ENCODE results near the gene SDR9C7.
"Not testable (repeated sequence)": the region's sequence is repeated elsewhere in the genome, so short reads cannot be mapped to it uniquely, and the experiment has no call there.

Gene SDR9C7

DNA sequence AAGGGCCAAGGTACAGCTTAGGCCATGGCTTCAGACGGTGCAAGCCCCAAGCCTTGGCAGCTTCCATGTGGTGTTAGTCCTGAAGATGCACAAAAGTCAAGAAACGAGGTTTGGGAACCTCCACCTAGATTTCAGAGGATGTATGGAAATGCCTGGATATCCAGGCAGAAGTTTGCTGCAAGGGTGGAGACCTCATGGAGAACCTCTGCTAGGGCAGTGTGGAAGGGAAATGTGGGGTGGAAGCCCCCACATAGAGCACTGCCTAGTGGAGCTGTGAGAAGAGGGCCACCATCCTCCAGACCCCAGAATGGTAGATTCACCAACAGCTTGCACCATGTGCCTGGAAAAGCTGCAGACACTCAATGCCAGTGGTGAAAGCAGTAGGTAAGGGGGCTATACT is 24.8 kb downstream of the SDR9C7 start:
- DNase-seq = not testable (repeated sequence)

DNA sequence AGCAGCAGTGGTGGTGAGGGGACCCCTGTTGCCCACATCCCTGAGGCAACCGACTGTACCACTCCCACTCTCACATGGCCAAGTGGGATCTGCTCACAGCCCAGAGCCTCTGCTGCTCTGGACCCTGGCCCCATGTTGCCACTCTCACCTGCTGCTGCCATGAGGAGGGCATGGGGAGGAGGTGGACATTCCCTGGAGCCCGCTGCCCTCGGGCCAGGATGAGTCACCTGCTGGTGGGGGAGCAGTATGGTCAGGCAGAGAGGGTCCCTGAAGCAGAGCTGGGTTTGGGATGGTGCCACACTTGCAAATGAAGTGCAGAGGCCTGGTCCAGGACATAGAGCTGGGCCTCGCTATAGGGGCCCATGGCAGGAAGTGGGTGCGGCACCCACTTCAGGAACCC is 26.1 kb downstream of the SDR9C7 start:
- no peak for DNase-seq

DNA sequence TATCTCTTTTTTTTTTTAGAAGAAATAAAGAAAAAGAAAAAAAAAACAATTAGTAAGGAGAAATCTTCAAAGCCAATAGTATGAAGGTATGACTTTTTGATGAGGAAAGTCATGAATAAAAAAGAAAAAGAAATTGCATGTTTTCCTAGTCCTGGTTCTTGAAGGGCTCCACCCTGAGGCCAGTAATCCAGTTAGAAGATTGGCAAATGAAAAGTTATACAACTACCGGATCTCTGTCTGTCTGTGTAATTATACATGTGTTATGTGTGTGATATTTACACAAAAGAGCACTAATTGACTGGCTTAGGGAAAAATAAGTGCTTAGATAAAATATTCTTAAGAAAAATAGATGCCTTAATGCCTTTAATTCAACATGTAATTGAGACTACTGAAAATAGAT is 28.4 kb downstream of the SDR9C7 start:
- no peak for DNase-seq

DNA sequence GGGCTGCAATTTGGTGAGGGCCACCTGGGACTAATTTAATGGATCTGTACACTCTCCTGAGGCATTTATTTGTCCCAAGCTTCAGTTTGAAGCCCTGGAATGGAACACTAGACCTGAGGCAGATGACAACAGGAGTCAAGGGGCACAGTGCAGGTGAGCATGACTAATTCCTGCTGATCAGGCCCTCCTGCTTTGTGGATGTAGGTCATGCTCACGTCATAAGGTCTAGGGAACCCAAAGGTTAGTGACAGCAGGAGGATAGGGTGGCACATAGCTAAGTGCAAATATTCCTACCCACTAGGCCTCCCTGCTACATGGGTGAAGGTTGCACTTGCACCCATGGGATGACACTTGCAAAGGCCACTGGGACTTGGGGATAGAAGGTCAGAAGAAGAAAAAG is 30.8 kb downstream of the SDR9C7 start:
- no peak for DNase-seq

DNA sequence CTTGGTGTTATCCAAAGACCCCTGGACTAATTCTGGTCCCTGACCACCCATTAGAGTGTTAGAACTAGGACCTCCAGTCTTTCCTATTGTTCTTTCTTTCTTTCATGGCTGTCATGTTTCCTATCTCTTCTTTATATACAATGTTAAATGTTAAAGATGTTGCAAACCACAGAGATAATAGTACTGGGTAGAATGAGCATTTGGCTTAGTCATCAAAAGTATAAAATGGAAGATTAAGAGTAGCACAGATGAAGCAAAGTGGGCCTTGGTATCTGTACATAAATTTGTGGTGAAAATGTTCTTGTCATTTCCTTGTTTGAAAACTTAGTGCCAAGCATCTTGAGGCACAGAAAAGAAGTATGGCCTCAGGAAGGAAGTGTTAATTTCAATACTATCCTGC is 32.9 kb downstream of the SDR9C7 start:
- DNase-seq = not testable (repeated sequence)

DNA sequence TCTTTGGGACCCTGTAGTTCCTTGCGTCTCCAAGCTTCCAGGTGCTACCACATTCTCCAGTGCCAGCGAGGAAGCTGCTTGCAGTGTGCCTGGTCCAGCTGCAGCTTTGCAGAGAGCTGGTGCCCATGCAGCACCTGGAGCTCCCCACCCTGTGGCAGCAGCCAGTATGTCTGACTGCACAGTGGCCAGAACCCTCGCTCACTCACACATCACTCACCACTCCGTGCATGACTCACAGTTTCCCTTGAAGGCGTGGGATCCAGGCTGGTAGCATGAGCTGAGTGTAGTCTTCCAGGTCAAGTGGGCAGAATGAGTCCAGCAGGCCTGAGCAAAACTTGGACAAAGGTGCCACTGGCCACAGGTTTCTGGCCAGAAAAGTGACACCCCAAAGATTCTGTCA is 33.6 kb downstream of the SDR9C7 start:
- no peak for DNase-seq

DNA sequence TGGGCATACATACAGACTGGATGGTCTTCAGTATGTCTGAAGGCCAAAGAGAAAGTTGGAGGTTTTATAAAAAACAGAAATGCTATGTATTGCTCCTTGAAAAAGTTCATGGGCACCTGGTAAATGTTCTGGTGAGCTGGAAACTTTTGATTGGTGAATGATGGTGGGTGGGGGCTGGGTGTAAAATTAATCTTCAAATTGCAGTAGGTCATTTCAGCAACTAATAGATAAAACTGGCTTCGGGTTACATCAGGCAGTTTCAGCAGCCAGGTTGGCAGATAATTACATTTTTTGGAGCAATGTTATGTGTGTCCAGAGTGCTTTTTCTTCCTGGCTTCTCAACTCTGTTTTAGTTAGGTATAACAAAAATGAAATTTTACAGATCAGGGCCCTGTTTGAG is 35.3 kb downstream of the SDR9C7 start:
- DNase-seq = no peak

DNA sequence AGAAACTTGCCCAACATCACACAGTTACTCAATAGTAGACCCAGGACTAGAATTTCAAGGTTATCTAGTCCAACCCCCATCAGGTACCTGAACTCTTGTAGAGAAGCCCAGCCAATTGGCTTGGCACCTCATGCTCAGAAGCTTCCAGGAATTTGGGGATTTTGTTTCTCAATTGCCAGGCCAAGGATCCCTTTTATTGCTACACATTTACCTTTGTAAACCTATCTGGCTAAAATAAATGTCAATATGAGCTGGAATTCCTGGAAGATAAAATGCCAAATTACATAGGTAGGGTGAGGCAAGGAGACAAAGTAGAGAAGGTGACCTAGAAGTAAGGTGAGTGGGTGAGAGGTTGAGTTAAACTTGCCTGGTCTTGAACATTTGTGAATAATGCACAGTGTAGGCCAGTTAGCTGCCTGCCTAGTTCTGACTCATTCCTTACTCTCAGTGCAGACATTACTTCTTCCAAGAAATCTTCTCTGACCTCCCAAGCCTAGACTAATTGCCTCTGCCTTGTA is 36.3 kb downstream of the SDR9C7 start:
- DNase-seq = no peak

DNA sequence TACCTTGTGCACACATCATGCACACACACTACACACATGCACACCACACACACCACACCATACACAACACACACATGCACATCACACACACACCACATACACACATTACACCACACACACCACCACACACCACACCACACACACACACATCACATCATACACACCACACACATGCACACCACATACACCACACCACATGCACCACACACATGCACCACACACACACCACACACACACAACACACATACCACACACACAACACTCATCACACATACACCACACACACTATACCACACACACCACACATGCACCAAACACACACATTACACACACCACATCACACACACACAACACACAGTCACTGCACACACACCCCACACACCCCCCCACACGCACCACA is 38.1 kb downstream of the SDR9C7 start:
- no peak for DNase-seq

DNA sequence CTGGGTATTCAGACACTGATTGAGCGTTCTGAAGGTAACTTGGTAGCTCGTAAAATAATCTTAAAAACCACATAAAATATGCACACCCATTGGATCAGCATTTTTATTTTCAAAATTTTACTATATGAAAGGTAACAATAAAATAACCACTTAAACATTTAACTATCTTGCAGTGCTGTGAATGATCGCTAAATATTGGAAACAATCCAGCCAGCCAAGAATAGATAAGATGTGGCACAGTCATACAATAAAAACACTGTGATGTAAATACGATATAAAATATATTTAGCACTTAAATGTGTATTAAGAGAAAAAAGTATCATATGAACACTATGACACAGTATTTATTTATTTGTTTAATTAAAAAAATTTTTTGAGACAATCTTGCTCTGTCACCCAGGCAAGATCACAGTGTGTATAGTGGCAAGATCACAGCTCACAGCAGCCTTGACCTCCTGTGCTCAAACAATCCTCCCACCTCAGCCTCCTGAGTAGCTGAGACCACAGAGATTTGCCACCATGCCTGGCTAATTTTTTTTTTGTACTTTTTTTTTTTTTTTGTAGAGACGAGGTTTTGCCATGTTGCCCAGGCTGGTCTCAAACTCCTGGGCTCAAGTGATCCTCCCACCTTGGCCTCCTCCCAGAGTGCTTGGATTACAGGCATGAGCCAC is 39.4 kb downstream of the SDR9C7 start:
- no peak for DNase-seq

DNA sequence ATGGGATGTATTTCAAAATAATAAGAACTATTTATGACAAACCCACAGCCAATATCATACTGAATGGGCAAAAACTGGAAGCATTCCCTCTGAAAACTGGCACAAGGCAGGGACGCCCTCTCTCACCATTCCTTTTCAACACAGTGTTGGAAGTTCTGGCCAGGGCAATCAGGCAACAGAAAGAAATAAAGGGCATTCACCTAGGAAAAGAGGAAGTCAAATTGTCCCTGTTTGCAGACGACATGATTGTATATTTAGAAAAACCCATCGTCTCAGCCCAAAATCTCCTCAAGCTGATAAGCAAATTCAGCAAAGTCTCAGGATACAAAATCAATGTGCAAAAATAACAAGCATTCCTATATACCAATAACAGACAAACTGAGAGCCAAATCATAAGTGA is 42.3 kb downstream of the SDR9C7 start:
- DNase-seq = not testable (repeated sequence)

DNA sequence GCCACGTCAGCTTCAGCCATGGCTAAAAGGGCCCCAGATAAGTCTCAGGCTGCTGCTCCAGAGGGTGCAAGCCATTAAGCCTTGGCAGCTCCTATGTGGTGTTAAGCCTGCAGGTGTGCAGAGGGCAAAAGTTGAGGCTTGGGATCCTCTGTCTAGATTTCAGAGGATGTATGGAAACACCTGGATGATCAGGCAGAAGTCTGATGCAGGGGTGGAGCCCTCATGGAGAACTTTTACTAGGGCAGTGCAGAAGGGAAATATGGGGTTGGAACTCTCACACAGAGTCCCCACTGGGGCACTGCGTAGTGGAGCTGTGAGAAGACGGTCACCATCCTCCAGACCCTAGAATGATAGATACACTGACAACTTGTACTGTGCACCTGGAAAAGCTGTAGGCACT is 47.9 kb downstream of the SDR9C7 start:
- DNase-seq = no peak

DNA sequence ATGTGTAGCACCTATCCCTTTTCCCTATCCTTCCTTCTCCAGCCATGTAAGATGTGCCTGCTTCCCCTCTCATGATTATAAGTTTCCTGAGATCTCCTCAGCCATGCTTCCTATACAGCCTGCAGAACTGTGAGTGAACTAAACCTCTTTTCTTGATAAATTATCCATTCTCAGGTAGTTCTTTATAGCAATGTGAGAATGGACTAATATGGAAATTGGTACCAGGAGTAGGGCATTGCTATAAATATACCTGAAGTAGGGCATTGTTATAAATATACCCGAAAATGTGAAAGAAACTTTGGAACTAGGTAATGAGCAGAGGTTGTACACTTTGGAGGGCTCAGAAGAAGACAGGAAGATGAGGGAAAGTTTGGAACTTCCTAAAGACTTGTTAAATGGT is 48.9 kb downstream of the SDR9C7 start:
- DNase-seq = no peak

DNA sequence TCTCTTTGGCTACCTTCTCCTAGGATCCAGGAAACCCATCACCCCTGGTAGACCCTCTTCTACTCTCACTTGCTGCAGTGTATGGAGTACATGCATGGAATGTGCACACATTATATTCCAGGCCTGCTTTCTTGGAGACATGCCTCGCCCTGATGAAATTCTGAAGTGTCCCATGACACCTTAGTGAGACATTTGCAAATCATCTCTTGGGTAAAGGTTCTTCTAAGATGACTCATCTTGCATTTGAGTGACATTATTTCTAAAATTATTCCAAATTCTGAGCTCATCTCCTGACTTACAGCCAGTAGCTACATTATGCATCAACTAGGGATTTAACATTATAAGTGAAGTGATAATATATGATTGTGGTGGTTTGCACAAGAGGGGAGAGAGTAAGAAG is 49.8 kb downstream of the SDR9C7 start:
- no peak for DNase-seq

DNA sequence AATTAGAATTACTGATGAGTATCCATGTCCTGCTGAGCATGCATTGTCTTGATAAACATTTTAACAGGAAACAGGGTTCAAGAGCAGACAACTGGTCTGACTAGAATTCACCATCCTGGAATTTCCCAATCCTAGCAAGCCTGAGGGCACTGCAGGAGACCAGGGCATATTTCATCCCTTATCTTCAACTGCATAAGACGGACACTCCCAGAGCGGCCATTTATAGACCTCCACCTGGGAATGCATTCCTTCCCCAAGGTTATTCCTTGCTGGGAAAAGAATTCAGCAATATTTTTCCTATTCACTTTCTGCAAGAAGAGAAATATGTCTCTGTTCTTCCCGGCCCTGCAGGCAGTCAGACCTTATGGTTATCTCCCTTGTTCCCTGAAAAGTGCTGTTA is 51.8 kb downstream of the SDR9C7 start:
- not testable (repeated sequence) for DNase-seq

DNA sequence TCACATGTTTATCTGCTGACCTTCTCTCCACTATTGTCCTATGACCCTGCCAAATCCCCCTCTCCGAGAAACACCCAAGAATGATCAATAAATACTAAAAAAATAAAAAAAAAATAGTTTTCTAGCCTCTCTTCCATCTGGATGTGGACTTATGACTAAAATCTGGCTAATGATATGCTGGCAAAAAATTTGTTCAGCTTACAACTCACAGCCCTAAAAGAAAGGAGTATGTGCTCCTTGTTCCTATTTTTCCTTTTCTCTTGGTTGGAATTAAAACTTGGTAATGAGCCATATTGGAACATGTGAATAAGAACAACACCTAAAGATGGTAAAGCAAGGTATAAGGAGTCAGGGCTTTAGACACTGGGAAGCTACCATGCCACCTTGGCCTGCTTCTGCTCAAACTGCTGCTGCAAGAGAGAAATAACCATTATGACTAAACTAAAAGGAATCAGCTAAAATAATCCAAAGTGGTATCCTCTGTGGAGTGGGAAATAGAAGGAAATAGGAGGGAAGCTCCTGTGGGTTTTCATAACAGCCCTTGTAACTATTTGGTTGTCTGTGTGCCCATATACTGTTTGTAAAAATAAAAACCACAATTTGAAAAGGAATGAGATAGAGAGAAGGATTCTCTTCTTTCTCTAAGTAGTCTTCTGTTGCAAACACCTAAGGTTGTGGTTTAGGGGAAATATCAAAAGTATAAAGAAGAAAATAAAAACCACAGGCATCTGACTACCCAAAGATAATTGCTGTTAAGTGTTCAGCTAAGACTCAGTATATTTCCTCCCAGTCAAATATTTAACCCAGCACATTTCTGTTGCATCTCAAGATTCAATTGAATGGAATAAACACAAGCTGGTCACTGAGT is 53.8 kb downstream of the SDR9C7 start:
- DNase-seq = no peak

DNA sequence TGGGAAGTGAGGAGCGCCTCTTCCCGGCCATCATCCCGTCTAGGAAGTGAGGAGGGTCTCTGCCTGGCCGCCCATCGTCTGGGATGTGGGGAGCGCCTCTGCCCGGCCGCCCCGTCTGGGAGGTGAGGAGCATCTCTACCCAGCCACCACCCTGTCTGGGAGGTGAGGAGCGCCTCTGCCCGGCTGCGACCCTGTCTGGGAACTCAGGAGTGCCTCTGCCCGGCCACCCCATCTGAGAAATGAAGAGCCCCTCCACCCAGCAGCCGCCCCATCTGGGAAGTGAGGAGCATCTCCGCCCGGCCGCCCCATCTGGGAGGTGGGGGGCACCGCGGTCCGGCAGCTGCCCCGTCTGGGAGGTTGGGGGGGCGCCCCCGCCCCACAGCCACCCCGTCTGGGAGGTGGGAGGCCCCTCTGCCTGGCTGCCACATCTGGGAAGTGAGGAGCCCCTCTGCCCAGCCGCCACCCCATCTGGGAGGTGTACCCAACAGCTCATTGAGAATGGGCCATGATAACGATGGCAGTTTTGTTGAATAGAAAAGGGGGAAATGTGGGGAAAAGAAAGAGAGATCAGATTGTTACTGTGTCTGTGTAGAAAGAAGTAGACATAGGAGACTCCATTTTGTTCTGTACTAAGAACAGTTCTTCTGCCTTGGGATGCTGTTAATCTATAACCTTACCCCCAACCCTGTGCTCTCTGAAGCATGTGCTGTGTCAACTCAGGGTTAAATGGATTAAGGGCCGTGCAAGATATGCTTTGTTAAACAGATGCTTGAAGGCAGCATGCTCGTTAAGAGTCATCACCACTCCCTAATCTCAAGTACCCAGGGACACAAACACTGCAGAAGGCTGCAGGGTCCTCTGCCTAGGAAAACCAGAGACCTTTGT is 54.7 kb downstream of the SDR9C7 start:
- DNase-seq = not testable (repeated sequence)

DNA sequence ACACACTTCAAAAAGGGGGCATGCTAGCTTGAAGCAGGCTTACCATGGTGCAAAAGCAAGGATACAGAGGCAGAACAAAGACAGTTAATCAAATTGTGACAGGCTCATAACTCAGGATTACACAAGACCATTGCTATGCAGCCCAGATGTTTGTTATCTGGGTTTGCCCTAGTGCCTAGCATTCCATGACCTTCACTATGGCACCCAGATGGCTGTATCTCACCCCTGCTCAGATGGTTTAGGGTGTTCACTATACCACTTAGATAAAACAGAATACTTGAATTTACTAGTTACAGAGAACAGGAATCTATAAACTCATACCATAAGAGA is 56.2 kb downstream of the SDR9C7 start:
- no peak for DNase-seq

DNA sequence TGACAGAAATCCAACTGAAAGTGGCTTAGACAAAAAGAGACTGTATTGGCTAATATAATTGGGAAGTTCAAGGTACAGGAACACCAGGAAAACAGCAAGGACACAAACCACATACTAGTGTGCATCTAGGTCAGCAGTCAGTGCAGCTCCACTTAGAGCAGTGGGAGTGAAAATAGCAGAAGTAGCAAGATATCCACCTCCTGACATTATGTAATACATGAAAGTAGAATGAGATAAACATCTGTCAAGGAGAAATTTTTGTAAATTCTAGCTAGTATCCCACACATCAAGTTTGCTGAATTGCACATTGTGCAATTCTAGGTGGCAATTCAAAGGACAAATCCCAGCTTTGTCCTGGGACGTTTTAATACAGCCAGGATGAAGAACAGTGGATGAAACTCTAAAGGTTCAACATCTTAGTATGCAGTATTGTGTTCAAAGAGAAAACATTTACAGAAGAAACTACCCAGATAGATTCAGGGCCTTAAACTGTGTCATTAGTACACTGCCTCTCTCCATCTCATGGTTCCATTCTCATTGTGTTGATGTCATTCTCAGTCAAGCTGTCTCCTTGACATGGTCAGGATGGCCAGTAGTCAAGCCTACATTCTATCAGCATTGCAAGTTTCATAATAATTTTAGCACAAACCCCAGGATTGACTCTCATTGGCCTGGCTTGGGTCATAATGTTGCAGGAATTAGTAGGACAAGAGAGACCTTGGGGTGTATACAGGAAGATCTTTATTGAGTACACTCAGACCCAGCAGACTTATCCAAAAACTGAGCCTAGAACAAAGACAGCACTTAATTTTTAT is 56.8 kb downstream of the SDR9C7 start:
- DNase-seq = no peak

DNA sequence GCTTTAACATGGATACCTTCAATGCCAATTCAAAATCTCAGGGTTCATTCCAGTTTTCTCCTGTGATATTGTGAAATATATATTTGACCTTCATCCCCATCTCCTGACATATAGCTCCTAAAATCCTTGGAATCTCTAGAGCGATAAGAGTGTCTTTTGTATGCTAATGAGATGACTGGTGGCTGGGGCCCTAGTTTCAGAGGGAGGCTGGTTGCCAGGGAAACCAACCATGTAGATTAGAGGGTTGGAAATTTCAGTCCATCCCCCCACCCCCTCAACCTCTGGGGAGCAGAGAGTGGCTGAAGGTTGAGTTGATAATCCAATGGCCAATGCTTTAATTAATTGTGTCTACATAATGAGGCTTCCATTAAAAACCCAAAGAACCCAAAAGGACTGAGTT is 59.4 kb downstream of the SDR9C7 start:
- DNase-seq = no peak

DNA sequence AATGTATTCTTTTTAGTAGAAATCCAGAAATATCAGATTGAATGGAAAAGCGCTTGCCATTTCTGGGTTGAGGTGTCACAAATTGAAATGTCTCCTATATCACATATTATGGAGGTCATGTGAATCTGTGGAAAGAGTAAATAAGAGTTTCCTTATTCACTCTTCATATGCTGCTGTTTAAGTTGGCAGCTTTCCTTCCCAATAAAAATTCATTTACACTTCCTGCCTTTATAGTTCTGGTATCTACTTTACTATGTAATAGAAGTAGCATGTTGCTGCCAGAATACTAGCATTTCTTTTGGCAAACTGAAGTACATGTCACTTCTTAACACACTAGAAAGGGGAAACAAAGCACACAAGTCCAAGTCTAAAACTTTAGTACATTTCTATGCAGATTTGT is 60.8 kb downstream of the SDR9C7 start:
- DNase-seq = no peak
